GM21723 (cell line): ENCODE measurements around the gene THAP11.
A peak's percentile ranks its signal among the peaks of the same experiment; 100 is the strongest.

Experiments
- ATAC-seq: cut with Tn5 transposase; IDR thresholded peaks from one replicate; pipeline ENCODE4 v1.9.1; 2021; ENCODE audit warnings: mild to moderate bottlenecking, moderate library complexity; ENCODE audit not compliant: unreplicated experiment

The THAP11 gene

GRCh38 chr16:67882374-67883145, 40.4 kb downstream of the THAP11 start:
- no peak for ATAC-seq

DNA sequence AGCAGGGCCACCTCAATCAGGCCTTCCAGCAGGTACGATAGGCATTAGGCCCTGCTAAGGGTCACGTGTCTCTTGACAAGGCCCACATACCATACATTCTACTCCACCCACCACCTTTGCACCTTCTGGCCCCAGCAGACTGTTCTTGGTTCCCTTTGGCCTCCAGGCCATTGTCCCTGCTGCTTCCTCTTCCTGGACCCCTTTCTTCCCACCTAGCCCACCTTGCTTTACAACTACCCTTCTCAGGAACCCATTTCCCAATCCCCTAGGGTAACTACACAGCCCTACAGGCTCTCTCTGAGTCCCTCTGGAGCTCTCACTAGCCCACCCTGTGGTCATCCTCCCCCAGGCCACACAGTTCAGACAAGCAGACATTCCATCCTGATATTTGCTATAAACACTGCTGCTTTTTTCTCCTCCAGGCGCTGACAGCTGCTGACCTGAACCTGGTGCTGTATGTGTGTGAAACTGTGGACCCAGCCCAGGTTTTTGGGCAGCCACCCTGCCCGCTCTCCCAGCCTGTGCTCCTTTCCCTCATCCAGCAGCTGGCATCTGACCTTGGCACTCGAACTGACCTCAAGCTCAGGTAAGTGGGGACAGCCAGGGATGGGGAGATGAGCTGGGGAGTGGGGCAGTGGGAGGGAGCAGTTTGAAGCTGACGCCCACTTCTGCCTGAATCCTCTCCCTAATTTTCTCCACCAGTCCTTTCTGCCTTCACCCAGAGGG, 41.2 kb downstream of the THAP11 start:
- no peak for ATAC-seq

DNA sequence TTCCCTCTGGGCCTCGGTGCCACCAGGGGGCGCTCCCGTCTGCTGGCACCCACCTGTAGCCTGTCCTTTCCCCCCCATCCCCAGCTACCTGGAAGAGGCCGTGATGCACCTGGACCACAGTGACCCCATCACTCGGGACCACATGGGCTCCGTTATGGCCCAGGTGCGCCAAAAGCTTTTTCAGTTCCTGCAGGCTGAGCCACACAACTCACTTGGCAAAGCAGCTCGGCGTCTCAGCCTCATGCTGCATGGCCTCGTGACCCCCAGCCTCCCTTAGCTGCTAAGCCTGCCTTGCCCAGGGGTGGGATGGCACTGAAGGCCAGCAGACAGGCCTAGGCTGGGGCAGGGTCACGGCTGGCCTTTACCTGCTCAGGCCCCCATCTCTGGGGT, 41.7 kb downstream of the THAP11 start:
- ATAC-seq: no peak

GRCh38 chr16:67884684-67885083, 42.6 kb downstream of the THAP11 start, which contains the start of gene NRN1L:
TSS of gene NRN1L (plus strand) at chr16:67884885. CDS start at chr16:67884904, 19 bp downstream.
- no peak for ATAC-seq

GRCh38 chr16:67885545-67885944, 43.4 kb downstream of the THAP11 start:
- ATAC-seq: no peak

GRCh38 chr16:67885976-67886375, 43.9 kb downstream of the THAP11 start:
- ATAC-seq: no peak

DNA sequence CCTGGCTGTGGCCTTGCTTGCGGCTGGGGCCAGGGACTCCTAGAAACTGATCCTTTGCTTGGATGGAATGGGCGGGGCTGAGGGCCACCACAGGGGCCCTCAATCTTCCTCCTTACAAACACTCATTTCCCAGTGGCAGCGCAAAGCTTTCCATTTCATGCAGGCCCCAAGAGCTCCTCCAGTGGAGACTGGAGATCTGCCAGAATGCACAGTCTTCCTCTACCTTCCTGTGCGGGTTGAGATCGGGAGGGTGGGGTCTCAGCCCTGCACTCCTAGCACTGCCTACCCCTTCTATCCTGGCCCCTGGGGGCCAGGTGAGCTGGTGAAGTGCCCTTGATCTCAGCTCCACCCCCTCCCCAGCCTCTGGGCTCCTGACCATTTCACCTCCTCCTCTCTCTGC, 44.3 kb downstream of the THAP11 start:
- no peak for ATAC-seq

- no peak for ATAC-seq
These were observed 46.2 kb downstream of the THAP11 start for GRCh38 chr16:67888331-67888730.

GRCh38 chr16:67892375-67892774, 50.3 kb downstream of the THAP11 start:
- ATAC-seq: no peak

DNA sequence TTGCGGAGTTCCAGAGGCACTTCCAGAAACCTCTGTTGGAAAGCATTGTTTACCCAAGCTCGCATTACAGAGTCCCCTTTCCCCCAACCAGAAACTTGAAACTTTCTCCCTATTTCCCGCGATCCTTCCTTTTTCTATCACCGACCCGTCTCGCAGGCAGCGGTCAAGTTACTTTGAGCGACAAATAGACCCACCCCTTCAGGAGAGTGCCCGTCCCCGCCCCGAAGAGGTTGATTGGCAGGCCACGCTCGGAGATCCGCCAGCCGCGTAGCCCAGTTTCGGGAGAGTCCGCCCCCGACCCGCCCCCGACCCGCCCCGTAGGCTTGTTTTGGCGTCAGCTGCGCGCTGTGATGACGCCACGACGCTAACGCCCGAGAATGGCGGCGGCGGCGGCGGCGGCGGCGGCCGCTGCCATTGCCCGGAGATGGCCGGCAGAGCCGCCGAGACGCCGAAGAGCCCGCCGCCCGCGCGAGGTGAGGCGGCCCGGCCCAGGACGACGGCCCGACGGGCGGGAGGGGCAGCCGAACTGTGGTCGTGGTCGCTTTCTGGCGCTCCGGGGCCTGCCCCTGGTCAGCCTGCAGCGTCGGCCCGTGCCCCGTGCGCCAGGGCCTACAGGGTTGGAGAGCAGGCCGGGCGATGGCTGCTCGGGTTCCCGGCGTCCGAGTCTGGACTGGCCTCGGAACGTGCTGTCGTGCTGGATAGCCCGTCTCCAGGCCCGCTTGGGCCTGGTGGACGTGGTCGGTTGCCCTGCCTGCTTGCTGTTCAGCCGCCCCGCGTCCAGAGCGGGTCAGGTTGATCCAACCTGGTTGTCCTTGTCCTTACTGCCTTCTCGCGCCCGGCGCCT, 51.0 kb downstream of the THAP11 start, which contains the start of gene PSKH1:
PSKH1 (plus strand) TSS at position 356 of the 844 bp plus-strand sequence. CDS start 15,496 bp downstream, outside the sequence.
- ATAC-seq: peak; percentile 77
